SH-SY5Y (cell line): ENCODE results near the gene RASGRF1.

Source experiments
- GATA2 ChIP-seq: IDR thresholded peaks from 2 replicates; pipeline ENCODE4 v1.6.1; 2011; ENCODE audit warnings: mild to moderate bottlenecking, low read depth, low read length
- GATA3 ChIP-seq: IDR thresholded peaks from 2 replicates; pipeline ENCODE4 v1.6.1; 2011; ENCODE audit warnings: low read depth, mild to moderate bottlenecking, low read length, moderate library complexity

DNA sequence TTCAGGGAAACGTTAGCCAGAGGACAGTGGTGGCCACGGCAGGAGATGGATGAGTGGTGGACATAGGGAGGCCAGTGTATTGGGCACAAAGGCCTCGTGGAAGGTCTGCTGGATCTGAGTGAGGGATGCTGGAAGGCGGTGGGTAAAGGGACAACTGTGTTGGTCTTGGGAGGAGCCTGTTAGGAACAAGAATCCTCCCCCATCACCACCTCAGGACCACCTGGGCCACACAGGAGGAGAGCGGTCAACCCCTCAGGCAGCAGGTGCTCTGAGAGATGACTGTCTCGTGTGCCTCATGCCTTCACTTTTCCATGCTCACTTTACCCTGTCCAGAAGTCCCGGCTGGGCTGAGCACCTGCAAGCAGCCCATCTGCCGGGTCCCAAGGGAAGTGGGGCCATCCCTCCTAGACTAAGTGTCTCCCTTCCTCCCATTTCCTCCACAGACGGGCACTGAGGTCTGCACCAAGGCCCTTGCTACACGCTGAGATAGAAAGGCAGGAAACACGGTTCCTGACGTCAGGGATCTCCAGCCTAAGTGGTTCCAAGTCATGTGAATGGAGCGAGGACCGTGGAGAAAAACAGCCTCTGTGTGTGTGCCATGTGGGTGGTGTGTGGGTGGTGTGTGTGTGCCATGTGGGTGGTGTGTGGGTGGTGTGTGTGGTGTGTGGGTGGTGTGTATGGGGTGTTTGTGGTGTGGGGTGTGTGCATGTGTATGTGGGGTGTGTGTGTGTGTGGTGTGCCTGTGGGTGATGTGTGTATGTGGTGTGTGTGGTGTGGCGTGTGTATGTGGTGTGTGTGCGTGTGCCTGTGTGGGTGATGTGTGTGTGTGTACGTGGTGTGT lies 97.9 kb downstream of the RASGRF1 start:
- TF ChIP-seq GATA2 (no peak), GATA3 (no peak)
